CD4-positive, alpha-beta T cell treated with Interleukin-10 for 1 hour (primary cell): ENCODE measurements around the gene IZUMO1.
A peak's percentile ranks its signal among the peaks of the same experiment; 100 is the strongest.

ENCODE experiments used
- DNase-seq: peaks from one replicate; pipeline ENCODE4 v3.0.0-alpha.2; 2020

Gene IZUMO1

GRCh38 chr19:48756686-48757085, 10.0 kb upstream of the IZUMO1 start:
- no peak for DNase-seq

- no peak for DNase-seq
These were observed 9.5 kb upstream of the IZUMO1 start for GRCh38 chr19:48756212-48756611.

GRCh38 chr19:48755787-48756186, 9.1 kb upstream of the IZUMO1 start:
- DNase-seq, result no peak

GRCh38 chr19:48755084-48755641, 8.5 kb upstream of the IZUMO1 start, which contains the start of gene FGF21:
Gene FGF21, plus strand, starts transcription at chr19:48755524. Its CDS starts 713 bp downstream, at chr19:48756237.
- DNase-seq, result no peak

GRCh38 chr19:48752496-48753365, 6.0 kb upstream of the IZUMO1 start, which contains the start of gene FUT1:
Gene FUT1, minus strand, starts transcription at chr19:48752641. Its CDS starts 1,360 bp downstream, at chr19:48751281.
- peak; percentile 42 for DNase-seq

GRCh38 chr19:48751845-48752495, 5.3 kb upstream of the IZUMO1 start:
- no peak for DNase-seq

- no peak for DNase-seq
These were observed 4.2 kb upstream of the IZUMO1 start for GRCh38 chr19:48750771-48751504.

- DNase-seq, result no peak
These were observed 3.6 kb upstream of the IZUMO1 start for GRCh38 chr19:48750351-48750750.

GRCh38 chr19:48749571-48750198, 3.0 kb upstream of the IZUMO1 start:
- DNase-seq, result no peak

GRCh38 chr19:48746110-48746509, 599 bp downstream of the IZUMO1 start:
- DNase-seq, result no peak

GRCh38 chr19:48745208-48745995, 1.3 kb downstream of the IZUMO1 start:
- peak; percentile 74 for DNase-seq

- DNase-seq, result no peak
These were observed 4.6 kb downstream of the IZUMO1 start for GRCh38 chr19:48742096-48742495.

- DNase-seq, result peak; percentile 39
These were observed 5.3 kb downstream of the IZUMO1 start for GRCh38 chr19:48741129-48741999.

- DNase-seq, result no peak
These were observed 6.3 kb downstream of the IZUMO1 start, which contains the start of gene RASIP1 for GRCh38 chr19:48740164-48740972. Gene RASIP1, minus strand, starts transcription at chr19:48740610. Its CDS starts 328 bp downstream, at chr19:48740282.

- no peak for DNase-seq
These were observed 7.1 kb downstream of the IZUMO1 start for GRCh38 chr19:48739404-48740163.

GRCh38 chr19:48738557-48739403, 7.9 kb downstream of the IZUMO1 start:
- peak; percentile 94 for DNase-seq

GRCh38 chr19:48737360-48737998, 9.2 kb downstream of the IZUMO1 start:
- DNase-seq, result no peak
